ENCODE results near the gene AKAP6. TPM values are rescaled to one million over a fixed set of nuclear protein-coding genes. Genes with fewer than 3 reads are reported as not detected.

The AKAP6 gene
- total RNA-seq, 1 donor from 2014 or later = 1.3 TPM

- Histone ChIP-seq H3K36me3 (ENCODE audit: control insufficient read depth, insufficient read depth, low read length) (no peaks in the 10 kb centered on the region), H3K4me3 (ENCODE audit: low read depth, low read length) (no peak overlapping the region), H3K27me3 (ENCODE audit: control insufficient read depth, insufficient read depth, low read length) (no peaks in the 10 kb centered on the region)
- DNase-seq (ENCODE audit: low read depth) = no peak
- TF ChIP-seq, protein P1, sequence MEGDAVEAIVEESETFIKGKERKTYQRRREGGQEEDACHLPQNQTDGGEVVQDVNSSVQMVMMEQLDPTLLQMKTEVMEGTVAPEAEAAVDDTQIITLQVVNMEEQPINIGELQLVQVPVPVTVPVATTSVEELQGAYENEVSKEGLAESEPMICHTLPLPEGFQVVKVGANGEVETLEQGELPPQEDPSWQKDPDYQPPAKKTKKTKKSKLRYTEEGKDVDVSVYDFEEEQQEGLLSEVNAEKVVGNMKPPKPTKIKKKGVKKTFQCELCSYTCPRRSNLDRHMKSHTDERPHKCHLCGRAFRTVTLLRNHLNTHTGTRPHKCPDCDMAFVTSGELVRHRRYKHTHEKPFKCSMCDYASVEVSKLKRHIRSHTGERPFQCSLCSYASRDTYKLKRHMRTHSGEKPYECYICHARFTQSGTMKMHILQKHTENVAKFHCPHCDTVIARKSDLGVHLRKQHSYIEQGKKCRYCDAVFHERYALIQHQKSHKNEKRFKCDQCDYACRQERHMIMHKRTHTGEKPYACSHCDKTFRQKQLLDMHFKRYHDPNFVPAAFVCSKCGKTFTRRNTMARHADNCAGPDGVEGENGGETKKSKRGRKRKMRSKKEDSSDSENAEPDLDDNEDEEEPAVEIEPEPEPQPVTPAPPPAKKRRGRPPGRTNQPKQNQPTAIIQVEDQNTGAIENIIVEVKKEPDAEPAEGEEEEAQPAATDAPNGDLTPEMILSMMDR (IDR thresholded peaks at IDR 0.05; ENCODE audit: insufficient read depth, low read length, poor library complexity, severe bottlenecking) = no peak
Observed at GRCh38 chr14:32375663-32376062, 46.6 kb downstream of the AKAP6 start.

- Histone ChIP-seq H3K27me3 (ENCODE audit: control insufficient read depth, insufficient read depth, low read length) (no peaks in the 10 kb centered on the region), H3K4me3 (ENCODE audit: low read depth, low read length) (no peak overlapping the region), H3K36me3 (ENCODE audit: control insufficient read depth, insufficient read depth, low read length) (no peaks in the 10 kb centered on the region)
- TF ChIP-seq, protein P1 (IDR thresholded peaks at IDR 0.05; ENCODE audit: insufficient read depth, low read length, poor library complexity, severe bottlenecking) = no peak
- DNase-seq (ENCODE audit: low read depth) = no peak
Observed at GRCh38 chr14:32377046-32377646, 48.0 kb downstream of the AKAP6 start.

GRCh38 chr14:32378284-32378683, 49.2 kb downstream of the AKAP6 start:
- no peak overlapping the region for H3K4me3 ChIP-seq (ENCODE audit: low read depth, low read length)
- no peaks in the 10 kb centered on the region for H3K36me3 ChIP-seq (ENCODE audit: control insufficient read depth, insufficient read depth, low read length)
- no peaks in the 10 kb centered on the region for H3K27me3 ChIP-seq (ENCODE audit: control insufficient read depth, insufficient read depth, low read length)
- DNase-seq (ENCODE audit: low read depth) = no peak
- TF ChIP-seq, protein P1 (IDR thresholded peaks at IDR 0.05; ENCODE audit: insufficient read depth, low read length, poor library complexity, severe bottlenecking) = no peak

DNA sequence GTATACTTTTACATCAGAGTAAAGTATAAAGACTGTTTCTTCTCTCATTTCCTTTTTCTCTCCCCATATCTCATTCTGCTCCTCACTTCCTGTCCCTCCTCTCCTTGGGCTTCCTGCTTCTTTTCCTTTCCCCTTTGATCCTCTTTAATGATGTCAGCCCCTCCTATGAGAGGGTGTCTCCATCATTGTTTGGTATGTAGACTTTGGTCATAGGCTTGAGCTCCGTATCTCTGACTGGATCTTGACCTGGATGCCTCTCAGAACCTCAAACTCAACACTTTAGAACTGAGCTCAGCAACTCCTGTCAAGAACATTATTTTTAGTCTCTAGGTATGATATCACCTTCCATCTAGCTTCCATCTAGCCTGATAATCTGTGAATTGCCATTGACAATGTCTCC, 50.3 kb downstream of the AKAP6 start:
- H3K4me3 ChIP-seq (ENCODE audit: low read depth, low read length) = no peak overlapping the region
- no peaks in the 10 kb centered on the region for H3K27me3 ChIP-seq (ENCODE audit: control insufficient read depth, insufficient read depth, low read length)
- TF ChIP-seq, protein P1 (IDR thresholded peaks at IDR 0.05; ENCODE audit: insufficient read depth, low read length, poor library complexity, severe bottlenecking) = no peak
- no peak for DNase-seq (ENCODE audit: low read depth)
- H3K36me3 ChIP-seq (ENCODE audit: control insufficient read depth, insufficient read depth, low read length) = no peaks in the 10 kb centered on the region

DNA sequence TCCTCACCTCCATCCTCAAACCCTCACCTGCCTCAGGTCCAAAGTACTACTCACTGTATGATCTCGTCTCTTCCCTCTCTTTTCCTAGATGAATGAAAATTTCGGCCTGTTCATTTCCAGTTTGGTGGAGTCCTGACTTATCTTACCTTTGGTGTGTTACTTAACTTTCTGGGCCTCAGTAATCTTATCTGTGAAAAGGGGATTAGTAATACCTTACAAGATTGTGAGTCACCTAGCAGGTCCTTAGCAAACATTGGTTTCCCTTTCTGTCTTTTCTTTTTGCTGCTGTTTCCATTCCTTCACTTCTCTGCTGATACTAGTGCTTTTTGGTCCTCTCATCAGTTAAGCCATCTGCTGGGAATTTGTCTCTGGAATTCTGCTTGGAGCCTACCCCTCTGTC, 52.8 kb downstream of the AKAP6 start:
- no peak overlapping the region for H3K4me3 ChIP-seq (ENCODE audit: low read depth, low read length)
- no peaks in the 10 kb centered on the region for H3K36me3 ChIP-seq (ENCODE audit: control insufficient read depth, insufficient read depth, low read length)
- no peak for DNase-seq (ENCODE audit: low read depth)
- H3K27me3 ChIP-seq (ENCODE audit: control insufficient read depth, insufficient read depth, low read length) = no peaks in the 10 kb centered on the region
- TF ChIP-seq, protein P1 (IDR thresholded peaks at IDR 0.05; ENCODE audit: insufficient read depth, low read length, poor library complexity, severe bottlenecking) = no peak

GRCh38 chr14:32382704-32383103, 53.6 kb downstream of the AKAP6 start:
- no peak overlapping the region for H3K4me3 ChIP-seq (ENCODE audit: low read depth, low read length)
- H3K27me3 ChIP-seq (ENCODE audit: control insufficient read depth, insufficient read depth, low read length) = no peaks in the 10 kb centered on the region
- H3K36me3 ChIP-seq (ENCODE audit: control insufficient read depth, insufficient read depth, low read length) = no peaks in the 10 kb centered on the region
- TF ChIP-seq, protein P1 (IDR thresholded peaks at IDR 0.05; ENCODE audit: insufficient read depth, low read length, poor library complexity, severe bottlenecking) = peak; percentile 67
- DNase-seq (ENCODE audit: low read depth) = no peak

All from kidney epithelial cell (primary cell).